ENCODE results near the gene DNER.

GRCh38 chr2:229519655-229520430, 194.5 kb downstream of the DNER start:
- TF ChIP-seq CTCF (IDR thresholded peaks at IDR 0.05; ENCODE audit: insufficient read depth, low read length): no peak
- TF ChIP-seq GABPA (IDR thresholded peaks at IDR 0.05; ENCODE audit: low read depth): no peak
- TF ChIP-seq REST (IDR thresholded peaks at IDR 0.05; ENCODE audit: insufficient replicate concordance, low read depth): no peak
